ENCODE results near the gene SLC25A51. TPM values are rescaled to one million over a fixed set of nuclear protein-coding genes. Genes with fewer than 3 reads are reported as not detected.

Gene SLC25A51
- total and polyA plus RNA-seq, 5 donors from 2014 or later: 11.2 to 25.3 (median 13.0) TPM

- Histone ChIP-seq H3K27me3 (ENCODE audit: control insufficient read depth, insufficient read depth, low read length) (no peaks in the 10 kb centered on the region), H3K36me3 (ENCODE audit: control insufficient read depth, insufficient read depth, low read length) (no peaks in the 10 kb centered on the region), H3K9me3 (ENCODE audit: control insufficient read depth in 2 of 2, low read length in 2 of 2) (no peaks in the 10 kb centered on the region), H3K4me3 (ENCODE audit: low read depth, low read length) (no peak overlapping the region), H3K27ac (ENCODE audit: insufficient read depth, low read length, poor library complexity, severe bottlenecking) (no peak overlapping the region), H3K4me1 (ENCODE audit: control insufficient read depth, insufficient read depth, low read length, poor library complexity, severe bottlenecking) (no peaks in the 10 kb centered on the region)
- Mint-ChIP-seq H3K27ac (peak overlapping the region in 1 of 3 donors; percentile 23), H3K27me3 (no peaks in the 10 kb centered on the region), H3K4me3 (no peak overlapping the region), H3K36me3 (no peaks in the 10 kb centered on the region), H3K9me3 (no peaks in the 10 kb centered on the region), H3K4me1 (peaks cover 0 to 3% (median under 1%) of the 10 kb centered on the region in 4 donors)
- DNase-seq: no peak
- no peak for ATAC-seq (ENCODE audit: low read depth in 2 of 2)
Measured at GRCh38 chr9:37916471-37917312, 12.8 kb upstream of the SLC25A51 start.

GRCh38 chr9:37915911-37916470 lies 12.1 kb upstream of the SLC25A51 start:
- Histone ChIP-seq H3K36me3 (ENCODE audit: control insufficient read depth, insufficient read depth, low read length) (no peaks in the 10 kb centered on the region), H3K4me1 (ENCODE audit: control insufficient read depth, insufficient read depth, low read length, poor library complexity, severe bottlenecking) (no peaks in the 10 kb centered on the region), H3K9me3 (ENCODE audit: control insufficient read depth in 2 of 2, low read length in 2 of 2) (no peaks in the 10 kb centered on the region), H3K4me3 (ENCODE audit: low read depth, low read length) (no peak overlapping the region), H3K27ac (ENCODE audit: insufficient read depth, low read length, poor library complexity, severe bottlenecking) (no peak overlapping the region), H3K27me3 (ENCODE audit: control insufficient read depth, insufficient read depth, low read length) (no peaks in the 10 kb centered on the region)
- Mint-ChIP-seq H3K27ac (no peak overlapping the region), H3K27me3 (no peaks in the 10 kb centered on the region), H3K4me1 (peaks cover 0 to 3% (median 0%) of the 10 kb centered on the region in 4 donors), H3K36me3 (no peaks in the 10 kb centered on the region), H3K4me3 (no peak overlapping the region), H3K9me3 (no peaks in the 10 kb centered on the region)
- no peak for DNase-seq
- ATAC-seq (ENCODE audit: low read depth in 2 of 2): no peak

DNA sequence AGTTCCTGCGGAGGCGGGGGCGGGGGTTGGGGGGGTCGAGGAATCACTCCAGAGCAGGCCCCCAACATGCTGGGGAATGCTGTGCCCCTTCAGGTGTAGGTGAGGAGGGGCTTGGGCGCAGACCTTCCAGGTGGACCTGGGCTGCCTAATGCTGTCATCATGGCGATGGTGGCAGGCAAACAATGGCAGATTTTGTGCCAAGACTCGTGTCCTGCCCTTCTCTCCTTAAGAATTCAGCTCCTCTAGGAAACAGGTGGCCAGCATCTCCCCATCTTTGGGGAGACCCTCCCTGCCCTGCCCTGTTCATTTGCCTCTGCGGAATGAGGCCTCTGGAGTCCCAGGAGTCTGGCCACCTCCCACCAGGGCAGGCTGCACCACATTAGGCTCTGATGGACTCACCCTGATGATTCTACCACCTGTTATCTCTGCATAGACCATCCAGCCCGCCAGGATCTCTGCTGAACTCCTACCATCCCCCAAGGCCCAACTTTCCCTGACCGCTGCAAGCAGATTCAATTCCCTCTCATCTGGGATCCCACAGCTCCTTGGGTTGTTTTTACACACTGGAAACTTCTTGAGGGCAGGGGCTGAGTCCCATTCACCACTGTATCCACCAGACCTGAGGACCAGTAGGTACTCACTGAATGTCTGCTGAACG lies 10.9 kb upstream of the SLC25A51 start:
- no peak overlapping the region for H3K4me3 Mint-ChIP-seq
- no peak overlapping the region for H3K27ac Mint-ChIP-seq
- Histone ChIP-seq H3K4me3 (ENCODE audit: low read depth, low read length) (no peak overlapping the region), H3K27me3 (ENCODE audit: control insufficient read depth, insufficient read depth, low read length) (no peaks in the 10 kb centered on the region), H3K27ac (ENCODE audit: insufficient read depth, low read length, poor library complexity, severe bottlenecking) (no peak overlapping the region), H3K36me3 (ENCODE audit: control insufficient read depth, insufficient read depth, low read length) (no peaks in the 10 kb centered on the region), H3K4me1 (ENCODE audit: control insufficient read depth, insufficient read depth, low read length, poor library complexity, severe bottlenecking) (no peaks in the 10 kb centered on the region), H3K9me3 (ENCODE audit: control insufficient read depth in 2 of 2, low read length in 2 of 2) (no peaks in the 10 kb centered on the region)
- H3K27me3 Mint-ChIP-seq: no peaks in the 10 kb centered on the region
- no peaks in the 10 kb centered on the region for H3K36me3 Mint-ChIP-seq
- DNase-seq (no peak), ATAC-seq (ENCODE audit: low read depth in 2 of 2) (no peak)
- H3K4me1 Mint-ChIP-seq: peaks cover 0 to 3% (median 0%) of the 10 kb centered on the region in 4 donors
- no peaks in the 10 kb centered on the region for H3K9me3 Mint-ChIP-seq

GRCh38 chr9:37914154-37914551 lies 10.2 kb upstream of the SLC25A51 start:
- Mint-ChIP-seq H3K36me3 (no peaks in the 10 kb centered on the region), H3K27me3 (no peaks in the 10 kb centered on the region), H3K4me1 (peaks cover 0 to 3% (median 0%) of the 10 kb centered on the region in 4 donors), H3K27ac (no peak overlapping the region), H3K4me3 (no peak overlapping the region), H3K9me3 (no peaks in the 10 kb centered on the region)
- H3K36me3 ChIP-seq (ENCODE audit: control insufficient read depth, insufficient read depth, low read length): no peaks in the 10 kb centered on the region
- H3K4me3 ChIP-seq (ENCODE audit: low read depth, low read length): no peak overlapping the region
- DNase-seq (no peak), ATAC-seq (ENCODE audit: low read depth in 2 of 2) (no peak)
- H3K27me3 ChIP-seq (ENCODE audit: control insufficient read depth, insufficient read depth, low read length): no peaks in the 10 kb centered on the region
- no peak overlapping the region for H3K27ac ChIP-seq (ENCODE audit: insufficient read depth, low read length, poor library complexity, severe bottlenecking)
- H3K4me1 ChIP-seq (ENCODE audit: control insufficient read depth, insufficient read depth, low read length, poor library complexity, severe bottlenecking): no peaks in the 10 kb centered on the region
- no peaks in the 10 kb centered on the region for H3K9me3 ChIP-seq (ENCODE audit: control insufficient read depth in 2 of 2, low read length in 2 of 2)

DNA sequence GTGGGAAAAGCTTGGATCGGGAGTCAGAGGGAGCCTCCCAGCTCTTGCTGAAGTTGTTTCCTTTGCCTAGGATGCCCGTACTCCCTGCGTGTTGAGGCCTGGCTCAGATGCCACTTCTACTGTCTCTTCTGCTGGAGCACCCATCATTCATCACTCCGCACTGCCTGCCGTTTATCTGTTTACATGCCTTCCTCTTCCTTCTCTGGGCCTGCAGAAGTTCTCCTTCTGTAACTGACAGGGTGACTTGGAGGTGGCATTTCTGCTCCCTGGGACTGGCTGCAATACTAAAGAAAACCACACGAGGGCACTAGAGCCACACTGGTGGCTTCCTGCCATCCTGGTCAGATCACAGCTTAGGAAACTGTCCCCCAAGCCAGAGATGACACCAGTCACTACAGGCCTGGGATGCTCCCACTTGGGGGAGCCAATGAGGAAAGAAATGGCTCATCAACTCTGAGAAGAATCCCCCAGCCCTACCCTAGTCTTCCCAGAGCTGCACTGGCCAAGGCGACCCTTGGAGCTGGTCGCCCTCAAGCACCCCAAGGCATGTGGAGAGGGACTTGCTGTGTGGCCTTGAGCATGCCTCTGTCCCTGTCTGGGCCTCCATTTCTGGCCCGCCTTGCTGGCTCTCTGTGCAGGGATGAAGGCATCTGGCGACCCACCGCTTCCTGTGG lies 9.7 kb upstream of the SLC25A51 start:
- H3K27ac Mint-ChIP-seq: peak overlapping the region in 1 of 3 donors; percentile 7

DNA sequence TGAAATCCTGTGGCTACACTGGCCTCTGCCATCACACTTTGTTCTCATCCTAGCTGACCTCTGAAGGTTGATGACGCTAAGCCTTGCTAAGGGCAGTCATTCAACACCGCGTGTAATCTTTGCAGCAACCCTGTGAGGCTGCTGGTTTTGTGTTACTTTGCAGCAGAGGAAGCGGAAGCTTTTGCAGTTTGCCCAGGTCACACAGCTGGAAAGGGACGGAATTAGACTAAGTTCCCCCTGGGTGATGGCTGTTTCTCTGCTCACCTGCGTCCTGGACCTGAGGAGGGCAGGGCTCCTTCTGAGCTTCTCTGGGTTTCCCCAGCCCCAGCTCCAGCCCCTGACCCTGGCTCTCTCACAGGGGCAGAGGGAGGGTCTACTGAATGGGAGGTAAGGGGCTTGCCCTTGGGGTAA lies 7.3 kb upstream of the SLC25A51 start:
- Mint-ChIP-seq H3K4me3 (no peak overlapping the region), H3K4me1 (peaks cover 0 to 3% (median 1%) of the 10 kb centered on the region in 4 donors), H3K9me3 (no peaks in the 10 kb centered on the region), H3K36me3 (no peaks in the 10 kb centered on the region), H3K27ac (no peak overlapping the region), H3K27me3 (no peaks in the 10 kb centered on the region)
- DNase-seq: no peak
- Histone ChIP-seq H3K4me3 (ENCODE audit: low read depth, low read length) (no peak overlapping the region), H3K36me3 (ENCODE audit: control insufficient read depth, insufficient read depth, low read length) (no peaks in the 10 kb centered on the region), H3K27ac (ENCODE audit: insufficient read depth, low read length, poor library complexity, severe bottlenecking) (no peak overlapping the region), H3K27me3 (ENCODE audit: control insufficient read depth, insufficient read depth, low read length) (peaks cover 2% of the 10 kb centered on the region), H3K9me3 (ENCODE audit: control insufficient read depth in 2 of 2, low read length in 2 of 2) (no peaks in the 10 kb centered on the region), H3K4me1 (ENCODE audit: control insufficient read depth, insufficient read depth, low read length, poor library complexity, severe bottlenecking) (no peaks in the 10 kb centered on the region)
- ATAC-seq (ENCODE audit: low read depth in 2 of 2): no peak

More for the DNA sequence above, 9.7 kb upstream of the SLC25A51 start:
- no peaks in the 10 kb centered on the region for H3K9me3 ChIP-seq (ENCODE audit: control insufficient read depth in 2 of 2, low read length in 2 of 2)
- Mint-ChIP-seq H3K4me1 (peaks cover 0 to 3% (median 0%) of the 10 kb centered on the region in 4 donors), H3K27me3 (no peaks in the 10 kb centered on the region), H3K4me3 (no peak overlapping the region), H3K9me3 (no peaks in the 10 kb centered on the region), H3K36me3 (no peaks in the 10 kb centered on the region)
- H3K27me3 ChIP-seq (ENCODE audit: control insufficient read depth, insufficient read depth, low read length): no peaks in the 10 kb centered on the region
- DNase-seq (peak; percentile 63 to 76 (median 68)), ATAC-seq (ENCODE audit: low read depth in 2 of 2) (peak; percentile 78 to 80)
- no peaks in the 10 kb centered on the region for H3K4me1 ChIP-seq (ENCODE audit: control insufficient read depth, insufficient read depth, low read length, poor library complexity, severe bottlenecking)
- H3K36me3 ChIP-seq (ENCODE audit: control insufficient read depth, insufficient read depth, low read length): no peaks in the 10 kb centered on the region
- no peak overlapping the region for H3K27ac ChIP-seq (ENCODE audit: insufficient read depth, low read length, poor library complexity, severe bottlenecking)
- H3K4me3 ChIP-seq (ENCODE audit: low read depth, low read length): no peak overlapping the region

GRCh38 chr9:37910271-37910670 lies 6.3 kb upstream of the SLC25A51 start:
- Histone ChIP-seq H3K36me3 (ENCODE audit: control insufficient read depth, insufficient read depth, low read length) (no peaks in the 10 kb centered on the region), H3K4me3 (ENCODE audit: low read depth, low read length) (no peak overlapping the region), H3K27ac (ENCODE audit: insufficient read depth, low read length, poor library complexity, severe bottlenecking) (no peak overlapping the region), H3K27me3 (ENCODE audit: control insufficient read depth, insufficient read depth, low read length) (peaks cover 2% of the 10 kb centered on the region), H3K4me1 (ENCODE audit: control insufficient read depth, insufficient read depth, low read length, poor library complexity, severe bottlenecking) (no peaks in the 10 kb centered on the region), H3K9me3 (ENCODE audit: control insufficient read depth in 2 of 2, low read length in 2 of 2) (no peaks in the 10 kb centered on the region)
- Mint-ChIP-seq H3K27ac (no peak overlapping the region), H3K27me3 (no peaks in the 10 kb centered on the region), H3K4me1 (peaks cover 0 to 7% (median 2%) of the 10 kb centered on the region in 4 donors), H3K9me3 (no peaks in the 10 kb centered on the region), H3K4me3 (no peak overlapping the region), H3K36me3 (no peaks in the 10 kb centered on the region)
- ATAC-seq (ENCODE audit: low read depth in 2 of 2) (no peak), DNase-seq (no peak)

All from CD4-positive, CD25-positive, alpha-beta regulatory T cell (primary cell).